ENCODE data around the gene ELANE.

DNA sequence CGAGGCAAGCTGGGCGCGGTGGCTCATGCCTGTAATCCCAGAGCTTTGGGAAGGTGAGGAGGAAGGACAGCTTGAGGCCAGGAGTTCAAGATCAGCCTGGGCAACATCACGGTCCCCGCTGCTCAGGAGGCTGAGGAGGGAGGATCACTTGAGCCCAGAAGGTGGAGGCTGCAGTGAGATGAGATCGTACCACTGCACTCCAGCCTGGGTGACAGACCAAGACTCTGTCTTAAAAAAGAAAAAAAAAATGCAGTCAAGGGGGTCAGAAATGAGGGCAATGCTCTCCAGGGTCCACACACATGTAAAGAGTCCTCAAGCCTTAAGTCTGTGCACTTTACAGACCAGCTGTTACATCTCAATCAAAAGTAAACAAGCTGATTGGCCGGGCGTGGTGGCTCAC is 52.4 kb downstream of the ELANE start:
- TF ChIP-seq CTCF (IDR thresholded peaks at IDR 0.05) = no peak
- no peak for TF ChIP-seq POLR2A (IDR thresholded peaks at IDR 0.05)

All from sigmoid colon (tissue), 3 donors.